Esophagus muscularis mucosa (tissue), 4 donors: ENCODE data around the gene CCL3.
"Not testable (repeated sequence)": the region's sequence is repeated elsewhere in the genome, so short reads cannot be mapped to it uniquely, and the experiment has no call there.

Source experiments
- EP300 ChIP-seq: sonication (generic); formaldehyde crosslinking; IDR thresholded peaks from one replicate; pipeline ENCODE4 v1.6.1; 2017; ENCODE audit warnings: antibody characterized with exemption
- POLR2A ChIP-seq: fragments of 450-650 bp; IDR thresholded peaks from one replicate; pipeline ENCODE4 v1.6.1; 2017; ENCODE audit warnings: antibody characterized with exemption, moderate library complexity, mild to moderate bottlenecking, low read depth
- POLR2AphosphoS5 ChIP-seq, 2 donors: sonication (generic); formaldehyde crosslinking; IDR thresholded peaks; one replicate each; pipeline ENCODE4 v1.6.1; 2017; ENCODE audit warnings: antibody characterized with exemption in 2 of 2
- TF ChIP-seq, protein P1 (sequence below), 3 experiments: fragments of 200-600 bp in 2 of 3; fragments of 450-650 bp in 1 of 3; sonication (generic) in 2 of 3; IDR thresholded peaks; one replicate each; pipeline ENCODE4 v1.5.1; 2017 to 2019; ENCODE audit warnings: antibody characterized with exemption in 3 of 3, mild to moderate bottlenecking in 2 of 3, moderate library complexity in 1 of 3

DNA sequence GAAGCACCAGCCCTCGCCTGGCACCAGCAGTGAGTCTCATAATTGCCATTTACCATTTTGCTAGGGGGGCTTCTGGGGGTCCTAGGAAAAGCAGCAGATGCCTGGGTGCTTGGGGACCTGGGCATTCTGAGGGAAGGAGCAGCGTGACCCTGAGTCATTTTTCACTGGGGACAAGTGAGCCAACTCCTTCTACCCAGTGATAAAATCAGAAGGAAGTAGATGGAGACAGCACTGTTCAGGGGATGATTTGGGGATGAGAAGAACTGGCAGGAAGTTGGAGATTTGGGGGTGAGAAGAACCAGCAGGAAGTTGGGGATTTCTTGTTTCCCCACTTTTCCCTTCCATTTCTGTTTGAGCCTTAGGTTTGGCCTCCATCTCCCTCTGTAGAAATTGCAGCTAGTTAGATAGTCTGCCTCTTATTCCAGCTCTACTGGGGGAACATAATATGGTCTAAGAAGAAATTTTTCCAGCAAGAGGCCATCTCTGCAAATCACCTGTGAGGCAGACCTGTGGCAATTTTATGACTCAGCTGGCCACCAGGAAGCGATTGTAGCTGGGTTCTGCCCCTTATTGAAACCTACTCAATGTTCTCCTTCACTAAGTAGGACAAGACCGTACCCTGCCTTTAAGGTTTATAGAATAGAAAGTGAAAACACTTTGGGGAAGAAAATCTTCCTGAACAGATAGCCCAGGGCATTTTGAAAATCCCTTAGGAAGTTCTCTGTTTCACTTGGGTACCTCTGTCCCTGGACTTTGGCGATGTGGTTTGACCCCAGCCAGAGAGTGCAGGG, 8.1 kb downstream of the CCL3 start:
- TF ChIP-seq, protein P1, sequence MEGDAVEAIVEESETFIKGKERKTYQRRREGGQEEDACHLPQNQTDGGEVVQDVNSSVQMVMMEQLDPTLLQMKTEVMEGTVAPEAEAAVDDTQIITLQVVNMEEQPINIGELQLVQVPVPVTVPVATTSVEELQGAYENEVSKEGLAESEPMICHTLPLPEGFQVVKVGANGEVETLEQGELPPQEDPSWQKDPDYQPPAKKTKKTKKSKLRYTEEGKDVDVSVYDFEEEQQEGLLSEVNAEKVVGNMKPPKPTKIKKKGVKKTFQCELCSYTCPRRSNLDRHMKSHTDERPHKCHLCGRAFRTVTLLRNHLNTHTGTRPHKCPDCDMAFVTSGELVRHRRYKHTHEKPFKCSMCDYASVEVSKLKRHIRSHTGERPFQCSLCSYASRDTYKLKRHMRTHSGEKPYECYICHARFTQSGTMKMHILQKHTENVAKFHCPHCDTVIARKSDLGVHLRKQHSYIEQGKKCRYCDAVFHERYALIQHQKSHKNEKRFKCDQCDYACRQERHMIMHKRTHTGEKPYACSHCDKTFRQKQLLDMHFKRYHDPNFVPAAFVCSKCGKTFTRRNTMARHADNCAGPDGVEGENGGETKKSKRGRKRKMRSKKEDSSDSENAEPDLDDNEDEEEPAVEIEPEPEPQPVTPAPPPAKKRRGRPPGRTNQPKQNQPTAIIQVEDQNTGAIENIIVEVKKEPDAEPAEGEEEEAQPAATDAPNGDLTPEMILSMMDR (IDR thresholded peaks at IDR 0.05) = not testable (repeated sequence)
- TF ChIP-seq POLR2AphosphoS5 (IDR thresholded peaks at IDR 0.05); POLR2A; EP300: not testable (repeated sequence)
